NCI-H510A treated with DMSO at 0.1 percent for 48 hours (cell line): ENCODE measurements around the gene WFDC5.
"Not testable (repeated sequence)": the region's sequence is repeated elsewhere in the genome, so short reads cannot be mapped to it uniquely, and the experiment has no call there.

Source experiments
- DNase-seq: peaks from one replicate; lab custom pipeline; 2025; lab: John Stamatoyannopoulos, UW

WFDC5 gene

GRCh38 chr20:45114465-45115385 is at the start of gene WFDC5:
Gene WFDC5, minus strand, starts transcription at chr20:45115174. Its CDS starts 91 bp downstream, at chr20:45115083.
- no peak for DNase-seq

GRCh38 chr20:45163083-45163803 is 48.3 kb upstream of the WFDC5 start:
- DNase-seq: no peak

- no peak for DNase-seq
Measured at GRCh38 chr20:45157962-45158361, 43.0 kb upstream of the WFDC5 start.

GRCh38 chr20:45156713-45157112 is 41.7 kb upstream of the WFDC5 start:
- DNase-seq: no peak

GRCh38 chr20:45154794-45155193 is 39.8 kb upstream of the WFDC5 start:
- not testable (repeated sequence) for DNase-seq

- no peak for DNase-seq
Measured at GRCh38 chr20:45154183-45154582, 39.2 kb upstream of the WFDC5 start.

- no peak for DNase-seq
Measured at GRCh38 chr20:45153752-45154151, 38.8 kb upstream of the WFDC5 start.

GRCh38 chr20:45153147-45153546 is 38.2 kb upstream of the WFDC5 start:
- DNase-seq: no peak

- DNase-seq: no peak
Measured at GRCh38 chr20:45152405-45152804, 37.4 kb upstream of the WFDC5 start.

GRCh38 chr20:45149062-45149461 is 34.1 kb upstream of the WFDC5 start:
- DNase-seq: no peak

GRCh38 chr20:45140836-45141235 is 25.9 kb upstream of the WFDC5 start:
- no peak for DNase-seq

- DNase-seq: not testable (repeated sequence)
Measured at GRCh38 chr20:45139733-45140375, 24.9 kb upstream of the WFDC5 start.

GRCh38 chr20:45138561-45139300 is 23.8 kb upstream of the WFDC5 start:
- no peak for DNase-seq

GRCh38 chr20:45136911-45137310 is 21.9 kb upstream of the WFDC5 start:
- DNase-seq: no peak

- DNase-seq: no peak
Measured at GRCh38 chr20:45128099-45128498, 13.1 kb upstream of the WFDC5 start.

- no peak for DNase-seq
Measured at GRCh38 chr20:45124365-45124764, 9.4 kb upstream of the WFDC5 start, which contains the start of gene WFDC12. Gene WFDC12, minus strand, starts transcription at chr20:45124465. Its CDS starts 18 bp downstream, at chr20:45124447.

- DNase-seq: no peak
Measured at GRCh38 chr20:45121388-45121787, 6.4 kb upstream of the WFDC5 start.

- DNase-seq: no peak
Measured at GRCh38 chr20:45119556-45120266, 4.7 kb upstream of the WFDC5 start.

- no peak for DNase-seq
Measured at GRCh38 chr20:45118028-45118427, 3.1 kb upstream of the WFDC5 start.

- no peak for DNase-seq
Measured at GRCh38 chr20:45117581-45117980, 2.6 kb upstream of the WFDC5 start.

GRCh38 chr20:45115829-45116228 is 855 bp upstream of the WFDC5 start:
- no peak for DNase-seq
